Fibroblast of pulmonary artery (primary cell): Measurements from ENCODE around the gene MRI1.

Experiments
- DNase-seq: peaks from one replicate; pipeline ENCODE4 v3.0.0-alpha.2; 2010; ENCODE audit warnings: low read depth
- H3K4me3 ChIP-seq: replicated peaks from 2 replicates; pipeline ENCODE4 v1.5.1; 2011; ENCODE audit warnings: low read depth, mild to moderate bottlenecking, control low read depth, low read length, moderate library complexity
- TF ChIP-seq, protein P1 (sequence below): IDR thresholded peaks from 2 replicates; pipeline ENCODE4 v1.5.1; 2011; ENCODE audit warnings: mild to moderate bottlenecking, control low read depth, low read length, inconsistent platforms; ENCODE audit errors: missing control alignments

The MRI1 gene

DNA sequence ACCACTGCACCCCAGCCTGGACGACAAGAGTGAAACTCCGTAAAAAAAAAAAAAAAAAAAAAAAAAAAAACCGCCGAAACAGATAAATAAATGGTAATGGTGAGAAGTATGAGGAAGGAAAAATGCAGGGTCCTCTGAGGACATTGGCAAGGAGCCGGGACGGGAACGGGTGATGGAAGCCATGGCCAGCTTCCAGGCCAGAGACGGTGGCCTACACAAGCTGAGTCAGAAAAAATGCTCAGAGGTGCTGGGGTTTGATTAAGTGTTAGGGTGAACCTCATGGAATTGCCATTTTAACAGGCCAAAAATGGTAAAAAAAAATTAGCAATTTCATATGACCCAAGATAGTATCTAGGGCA lies 30.1 kb downstream of the MRI1 start:
- peak overlapping the region; percentile 83 for H3K4me3 ChIP-seq
- TF ChIP-seq, protein P1, sequence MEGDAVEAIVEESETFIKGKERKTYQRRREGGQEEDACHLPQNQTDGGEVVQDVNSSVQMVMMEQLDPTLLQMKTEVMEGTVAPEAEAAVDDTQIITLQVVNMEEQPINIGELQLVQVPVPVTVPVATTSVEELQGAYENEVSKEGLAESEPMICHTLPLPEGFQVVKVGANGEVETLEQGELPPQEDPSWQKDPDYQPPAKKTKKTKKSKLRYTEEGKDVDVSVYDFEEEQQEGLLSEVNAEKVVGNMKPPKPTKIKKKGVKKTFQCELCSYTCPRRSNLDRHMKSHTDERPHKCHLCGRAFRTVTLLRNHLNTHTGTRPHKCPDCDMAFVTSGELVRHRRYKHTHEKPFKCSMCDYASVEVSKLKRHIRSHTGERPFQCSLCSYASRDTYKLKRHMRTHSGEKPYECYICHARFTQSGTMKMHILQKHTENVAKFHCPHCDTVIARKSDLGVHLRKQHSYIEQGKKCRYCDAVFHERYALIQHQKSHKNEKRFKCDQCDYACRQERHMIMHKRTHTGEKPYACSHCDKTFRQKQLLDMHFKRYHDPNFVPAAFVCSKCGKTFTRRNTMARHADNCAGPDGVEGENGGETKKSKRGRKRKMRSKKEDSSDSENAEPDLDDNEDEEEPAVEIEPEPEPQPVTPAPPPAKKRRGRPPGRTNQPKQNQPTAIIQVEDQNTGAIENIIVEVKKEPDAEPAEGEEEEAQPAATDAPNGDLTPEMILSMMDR = no peak
- peak; percentile 93 for DNase-seq

DNA sequence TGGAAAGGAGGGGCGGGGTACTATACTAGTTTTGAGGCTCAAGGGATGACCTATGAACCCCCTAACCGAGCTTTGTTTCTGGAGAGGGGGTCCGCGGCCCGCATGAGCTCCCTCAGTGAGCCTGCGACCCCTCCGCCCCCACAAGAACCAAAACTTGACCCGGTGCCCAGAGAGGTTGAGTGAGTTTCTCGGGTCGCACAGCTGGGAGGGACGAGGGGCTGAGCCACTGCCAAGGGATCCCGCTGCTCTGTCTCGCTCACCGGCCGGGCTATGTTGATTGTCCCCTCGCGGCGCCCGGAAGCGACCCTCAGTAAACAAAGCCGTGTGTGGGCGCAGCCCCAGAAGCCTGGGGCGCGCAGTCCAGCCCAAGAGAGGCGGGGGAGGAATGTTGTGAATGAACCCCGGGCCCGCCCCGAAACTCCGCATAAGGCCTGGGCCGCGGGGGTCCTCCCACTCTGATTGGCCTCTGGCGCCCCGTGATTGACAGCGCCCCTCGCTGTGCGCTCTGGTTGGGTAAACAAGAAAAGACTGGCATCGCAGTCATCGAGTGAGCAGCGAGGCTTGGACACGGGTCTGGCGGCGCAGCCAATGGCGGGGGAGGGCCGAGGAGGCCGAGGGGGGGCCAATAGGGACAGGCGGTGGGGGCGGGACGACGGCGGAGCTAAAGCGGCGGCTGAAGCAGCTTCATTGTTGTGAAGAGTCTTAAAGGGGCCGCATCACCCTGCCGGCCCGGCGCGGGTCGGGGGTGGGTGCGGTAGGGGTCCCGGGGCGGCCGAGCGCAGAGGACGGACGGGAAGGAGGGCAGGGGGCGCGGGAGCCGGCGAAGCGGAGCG lies 30.7 kb downstream of the MRI1 start, which contains the start of gene ZSWIM4:
Gene ZSWIM4 (plus strand): TSS at position 687 of the 833 bp plus-strand sequence. CDS start 206 bp downstream, outside the sequence.
- DNase-seq = peak; percentile 99
- peak within 1 kb of the TSS; percentile 83 for H3K4me3 ChIP-seq
- TF ChIP-seq, protein P1 = no peak

DNA sequence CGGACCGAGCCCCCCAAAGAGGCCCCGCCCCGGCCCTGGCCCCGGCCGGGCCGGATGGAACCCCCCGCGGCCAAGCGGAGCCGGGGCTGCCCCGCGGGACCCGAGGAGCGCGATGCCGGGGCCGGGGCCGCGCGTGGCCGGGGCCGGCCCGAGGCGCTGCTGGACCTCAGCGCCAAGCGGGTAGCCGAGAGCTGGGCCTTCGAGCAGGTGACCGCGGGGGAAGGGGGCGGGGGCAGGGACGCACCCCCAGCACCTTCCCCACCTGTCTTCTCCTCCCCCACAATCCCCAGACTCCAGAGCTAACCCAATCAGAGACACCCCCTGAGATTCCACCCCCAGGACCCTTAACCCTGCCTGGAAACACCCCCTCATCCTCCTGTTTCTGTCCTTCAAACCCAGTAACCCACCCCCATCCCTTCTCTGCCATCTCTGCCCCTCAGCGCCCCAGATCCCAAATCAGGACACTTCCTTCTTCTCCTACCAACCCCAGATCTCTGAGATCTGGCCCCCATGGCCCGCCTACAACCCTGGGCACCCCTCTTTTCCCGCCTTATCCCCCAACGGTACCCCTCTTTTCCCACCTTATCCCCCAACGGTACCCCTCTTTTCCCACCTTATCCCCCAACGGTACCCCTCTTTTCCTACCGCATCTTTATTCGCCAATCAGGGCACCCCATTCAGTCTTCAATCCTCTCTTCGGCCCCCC lies 31.4 kb downstream of the MRI1 start:
- DNase-seq = no peak
- H3K4me3 ChIP-seq = peak overlapping the region; percentile 83
- TF ChIP-seq, protein P1 = no peak

DNA sequence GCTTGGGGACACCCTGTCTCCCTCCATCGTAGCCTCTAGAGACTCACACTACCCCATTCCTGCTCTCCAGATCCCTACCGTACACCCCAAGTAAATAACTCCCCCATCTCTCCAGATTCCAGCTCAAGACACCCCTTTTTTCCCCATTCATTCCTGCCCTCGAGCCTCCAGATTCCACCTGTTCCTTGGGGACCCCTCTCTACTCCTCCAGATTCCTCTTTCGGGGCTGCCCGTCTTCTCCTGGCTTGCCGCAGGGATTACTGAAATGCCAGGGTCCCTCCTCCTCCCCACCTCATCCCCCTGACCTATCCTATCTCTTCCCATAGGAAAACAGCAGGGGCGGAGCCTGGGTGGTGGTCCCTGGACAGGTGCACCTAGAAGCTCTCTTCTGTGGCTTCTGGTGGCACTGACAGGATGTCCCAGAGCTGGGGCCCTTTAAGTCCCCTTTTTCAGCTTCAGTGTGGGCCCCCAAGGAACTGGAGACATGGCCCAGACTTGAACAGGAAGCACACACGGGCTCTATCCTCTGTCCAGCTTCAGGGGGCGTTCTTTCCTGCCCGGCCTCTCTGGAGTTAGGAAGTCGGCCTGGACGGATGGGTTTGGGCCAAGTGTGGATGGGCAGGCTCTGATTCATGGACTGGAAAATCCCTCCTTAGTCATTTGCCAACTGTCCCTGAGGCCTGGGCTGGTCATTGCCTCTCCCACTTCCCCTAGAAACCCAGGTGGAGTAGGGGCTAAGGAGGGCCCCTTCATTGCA lies 32.2 kb downstream of the MRI1 start:
- peak; percentile 96 for DNase-seq
- TF ChIP-seq, protein P1 = peak; percentile 45
- peak overlapping the region; percentile 83 for H3K4me3 ChIP-seq

DNA sequence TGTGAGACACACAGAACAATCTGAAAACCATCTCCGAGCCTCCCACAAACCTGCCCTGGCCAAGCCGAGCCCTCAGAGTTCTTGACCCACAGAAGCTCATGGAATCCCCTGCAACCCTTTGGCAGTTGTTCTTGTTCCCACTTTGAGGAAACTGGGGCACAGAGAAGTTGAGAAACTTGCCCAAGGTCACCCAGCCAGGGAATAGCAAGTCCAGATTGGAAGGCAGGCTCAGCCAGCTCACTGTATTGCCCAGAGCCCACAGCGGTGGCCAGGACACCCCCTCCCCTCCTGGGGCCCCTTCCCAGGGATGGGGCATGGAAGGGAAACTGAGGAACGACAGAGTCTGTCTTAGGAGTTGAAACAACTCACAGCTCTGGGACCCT lies 32.7 kb downstream of the MRI1 start:
- DNase-seq = no peak
- peak overlapping the region; percentile 83 for H3K4me3 ChIP-seq
- TF ChIP-seq, protein P1 = no peak

DNA sequence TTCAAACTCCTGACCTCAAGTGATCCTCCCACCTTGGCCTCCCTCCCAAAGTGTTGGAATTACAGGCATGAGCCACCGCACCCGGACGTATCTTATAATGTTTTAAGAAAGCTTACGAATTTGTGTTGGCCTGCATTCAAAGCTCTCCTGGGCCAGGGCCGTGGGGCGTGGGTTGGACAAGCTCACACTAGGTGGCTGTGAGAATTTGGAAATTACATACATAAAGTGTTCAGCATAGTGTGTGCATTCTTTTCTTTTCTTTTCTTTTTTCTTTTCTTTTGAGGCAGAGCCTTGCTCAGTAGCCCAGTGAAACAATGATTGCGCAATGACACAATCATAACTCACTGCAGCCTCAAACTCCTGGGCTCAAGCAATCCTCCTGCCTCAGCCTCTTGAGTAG lies 33.5 kb downstream of the MRI1 start:
- DNase-seq = peak; percentile 87
- TF ChIP-seq, protein P1 = no peak
- H3K4me3 ChIP-seq = no peak overlapping the region
